Karpas-422 (cell line): ENCODE data around the gene IKBKG. TPM values are rescaled to one million over a fixed set of nuclear protein-coding genes. Genes with fewer than 3 reads are reported as not detected.

Source experiments
- DNase-seq: peaks from one replicate; pipeline ENCODE4 v3.0.0-alpha.2; 2015
- H2AFZ ChIP-seq: fragments of 200-600 bp; sonication (generic); 2 replicates; pipeline ENCODE4 v1.6.1; 2014; ENCODE audit warnings: antibody characterized with exemption, low read length, mixed read lengths
- H3K27ac ChIP-seq: fragments of 200-600 bp; sonication (generic); 2 replicates; pipeline ENCODE4 v1.5.1; 2014; ENCODE audit warnings: mild to moderate bottlenecking, low read length, moderate library complexity
- H3K27me3 ChIP-seq: fragments of 200-600 bp; sonication (generic); 2 replicates; pipeline ENCODE4 v1.6.1; 2014; ENCODE audit warnings: low read length, mixed read lengths
- H3K36me3 ChIP-seq: fragments of 200-600 bp; sonication (generic); 2 replicates; pipeline ENCODE4 v1.6.1; 2014; ENCODE audit warnings: low read length, mixed read lengths; ENCODE audit not compliant: insufficient read depth
- H3K4me1 ChIP-seq: fragments of 200-600 bp; sonication (generic); 2 replicates; pipeline ENCODE4 v1.6.1; 2014; ENCODE audit warnings: mild to moderate bottlenecking, low read length, mixed read lengths
- H3K4me2 ChIP-seq: fragments of 200-600 bp; sonication (generic); 2 replicates; pipeline ENCODE4 v1.6.1; 2014; ENCODE audit warnings: low read length, low read depth, mild to moderate bottlenecking; ENCODE audit not compliant: poor library complexity, severe bottlenecking
- H3K4me3 ChIP-seq: fragments of 200-600 bp; sonication (generic); 2 replicates; pipeline ENCODE4 v1.5.1; 2014; ENCODE audit warnings: mild to moderate bottlenecking, antibody characterized with exemption, low read length, mixed read lengths
- H3K79me2 ChIP-seq: fragments of 200-600 bp; sonication (generic); 2 replicates; pipeline ENCODE4 v1.6.1; 2014; ENCODE audit warnings: mild to moderate bottlenecking, low read length, mixed read lengths
- H3K9ac ChIP-seq: fragments of 200-600 bp; sonication (generic); 2 replicates; pipeline ENCODE4 v1.6.0; 2014; ENCODE audit warnings: low read length
- H3K9me2 ChIP-seq: fragments of 200-600 bp; sonication (generic), shearing (Covaris generic); replicated peaks from 2 replicates; pipeline ENCODE4 v1.6.0; 2014; ENCODE audit warnings: mild to moderate bottlenecking, low read length, moderate library complexity; ENCODE audit not compliant: insufficient read depth
- H3K9me3 ChIP-seq: fragments of 300-700, 200-600 bp; sonication (generic); 2 replicates; pipeline ENCODE4 v1.6.1; 2014; ENCODE audit warnings: low read length, mixed read lengths
- H4K20me1 ChIP-seq: fragments of 200-600 bp; sonication (generic); 2 replicates; pipeline ENCODE4 v1.6.1; 2014; ENCODE audit warnings: mild to moderate bottlenecking, antibody characterized with exemption, low read length, low read depth; ENCODE audit not compliant: insufficient read depth
- total RNA-seq: library from RNA; depleted of rRNA; stranded (reverse); fragments of >200 nt; shearing (Covaris generic); gene quantifications from 2 replicates; pipeline ENCODE4 v1.2.3, GENCODE V29; 2014; ENCODE audit warnings: low replicate concordance

Gene IKBKG
- total RNA-seq, 1 experiment from 2014 or later, result 8.1 TPM

DNA sequence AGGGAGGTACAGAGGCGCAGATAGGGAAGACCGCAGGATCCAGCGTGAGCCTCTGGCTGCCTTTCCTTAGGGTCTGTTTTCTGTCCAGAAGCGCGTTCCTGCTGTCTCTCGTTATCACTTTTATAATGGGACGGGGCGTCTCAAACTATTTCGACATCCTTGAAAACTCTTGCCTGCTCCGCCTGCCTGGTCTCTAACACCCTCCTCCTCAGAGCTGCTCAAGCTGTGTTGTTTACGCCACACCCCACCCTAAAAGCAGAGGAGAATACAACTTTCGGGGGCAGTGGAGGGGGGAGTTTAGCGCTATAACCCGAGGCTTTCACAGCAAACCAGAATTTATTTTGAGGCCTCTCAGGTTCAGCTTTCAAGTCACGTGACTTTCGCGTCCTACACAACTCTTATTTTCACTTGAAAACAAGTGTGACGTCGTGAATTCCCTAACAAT, 30.7 kb upstream of the IKBKG start:
- Histone ChIP-seq H3K9me3 (no peaks in the 10 kb centered on the region), H3K9ac (peak overlapping the region; percentile 44), H3K36me3 (no peaks in the 10 kb centered on the region), H4K20me1 (no peaks in the 10 kb centered on the region), H3K4me1 (peaks cover 22% of the 10 kb centered on the region), H3K4me2 (peak overlapping the region; percentile 52), H3K4me3 (peak overlapping the region; percentile 55; the same call in 1 of the 2 replicates), H3K9me2 (no peaks in the 10 kb centered on the region), H3K27me3 (no peaks in the 10 kb centered on the region), H3K27ac (no peak overlapping the region), H2AFZ (no peak overlapping the region), H3K79me2 (peaks cover 8% of the 10 kb centered on the region; the same call in 1 of the 2 replicates)
- no peak for DNase-seq

DNA sequence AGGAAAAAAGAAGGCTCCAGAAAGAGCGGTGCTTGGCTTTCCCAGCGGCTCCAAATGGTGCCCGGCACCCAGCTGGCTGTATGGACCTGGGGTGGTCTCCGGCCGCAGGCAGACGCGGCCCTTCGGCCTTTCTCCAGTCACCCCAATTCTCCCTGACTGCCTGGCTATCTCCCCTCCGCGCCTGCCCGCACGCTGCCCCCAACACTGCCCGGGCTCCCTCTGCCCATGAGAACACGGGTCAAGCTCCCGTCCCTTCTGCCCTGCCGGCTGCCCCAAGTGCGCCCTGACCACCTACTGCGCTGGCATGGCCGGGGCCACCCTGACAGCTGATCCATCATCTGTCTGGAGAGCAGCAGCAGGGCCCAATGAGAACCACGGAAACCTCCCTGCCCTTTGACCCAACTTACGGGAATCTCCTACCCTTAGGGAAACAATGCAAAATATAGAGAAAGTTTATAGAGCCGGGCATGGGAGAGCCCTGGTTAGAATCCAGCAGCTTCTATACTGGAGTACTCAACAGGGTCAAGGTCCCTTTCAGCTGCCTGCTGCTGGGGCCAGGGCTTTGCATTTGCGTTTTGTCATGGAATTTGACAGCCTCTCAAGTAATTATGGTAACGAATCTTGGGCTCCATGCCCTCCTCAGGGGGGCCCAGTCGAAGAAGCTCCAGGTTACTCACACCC, 30.2 kb upstream of the IKBKG start:
- no peak overlapping the region for H3K4me3 ChIP-seq
- no peak for DNase-seq
- H3K9me3 ChIP-seq, result no peaks in the 10 kb centered on the region
- peak overlapping the region; percentile 56; the same call in 1 of the 2 replicates for H2AFZ ChIP-seq
- no peaks in the 10 kb centered on the region for H3K9me2 ChIP-seq
- H3K9ac ChIP-seq, result no peak overlapping the region
- no peaks in the 10 kb centered on the region for H3K36me3 ChIP-seq
- no peak overlapping the region for H3K4me2 ChIP-seq
- H3K4me1 ChIP-seq, result peaks cover 22% of the 10 kb centered on the region
- no peaks in the 10 kb centered on the region for H3K27me3 ChIP-seq
- no peak overlapping the region for H3K27ac ChIP-seq
- peaks cover 8% of the 10 kb centered on the region; the same call in 1 of the 2 replicates for H3K79me2 ChIP-seq
- no peaks in the 10 kb centered on the region for H4K20me1 ChIP-seq

DNA sequence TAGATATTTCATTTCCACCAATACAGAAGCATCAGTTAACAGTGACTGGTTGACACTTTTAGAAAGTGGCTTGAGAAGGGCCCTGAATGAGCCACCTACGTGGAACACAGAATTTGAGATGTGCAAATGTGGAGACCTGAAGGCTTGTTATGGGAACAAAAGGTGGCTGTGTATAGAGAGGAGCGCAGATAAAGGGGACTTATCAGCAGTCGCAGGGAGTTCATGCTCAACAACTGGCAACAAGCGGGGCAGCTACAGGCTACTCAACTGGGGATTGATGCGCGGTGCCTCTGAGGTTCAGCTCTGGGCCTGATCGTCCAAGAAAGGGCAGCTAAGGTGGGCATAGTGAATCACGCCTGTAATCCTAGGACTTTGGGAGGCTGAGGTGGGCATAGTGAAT, 28.0 kb upstream of the IKBKG start:
- no peaks in the 10 kb centered on the region for H3K9me2 ChIP-seq
- peaks cover 22% of the 10 kb centered on the region for H3K4me1 ChIP-seq
- H3K36me3 ChIP-seq, result no peaks in the 10 kb centered on the region
- H3K9ac ChIP-seq, result no peak overlapping the region
- DNase-seq, result no peak
- H3K27ac ChIP-seq, result no peak overlapping the region
- no peak overlapping the region for H3K4me3 ChIP-seq
- H3K27me3 ChIP-seq, result no peaks in the 10 kb centered on the region
- H3K9me3 ChIP-seq, result no peaks in the 10 kb centered on the region
- peaks cover 8% of the 10 kb centered on the region; the same call in 1 of the 2 replicates for H3K79me2 ChIP-seq
- no peak overlapping the region for H2AFZ ChIP-seq
- no peak overlapping the region for H3K4me2 ChIP-seq
- H4K20me1 ChIP-seq, result no peaks in the 10 kb centered on the region

DNA sequence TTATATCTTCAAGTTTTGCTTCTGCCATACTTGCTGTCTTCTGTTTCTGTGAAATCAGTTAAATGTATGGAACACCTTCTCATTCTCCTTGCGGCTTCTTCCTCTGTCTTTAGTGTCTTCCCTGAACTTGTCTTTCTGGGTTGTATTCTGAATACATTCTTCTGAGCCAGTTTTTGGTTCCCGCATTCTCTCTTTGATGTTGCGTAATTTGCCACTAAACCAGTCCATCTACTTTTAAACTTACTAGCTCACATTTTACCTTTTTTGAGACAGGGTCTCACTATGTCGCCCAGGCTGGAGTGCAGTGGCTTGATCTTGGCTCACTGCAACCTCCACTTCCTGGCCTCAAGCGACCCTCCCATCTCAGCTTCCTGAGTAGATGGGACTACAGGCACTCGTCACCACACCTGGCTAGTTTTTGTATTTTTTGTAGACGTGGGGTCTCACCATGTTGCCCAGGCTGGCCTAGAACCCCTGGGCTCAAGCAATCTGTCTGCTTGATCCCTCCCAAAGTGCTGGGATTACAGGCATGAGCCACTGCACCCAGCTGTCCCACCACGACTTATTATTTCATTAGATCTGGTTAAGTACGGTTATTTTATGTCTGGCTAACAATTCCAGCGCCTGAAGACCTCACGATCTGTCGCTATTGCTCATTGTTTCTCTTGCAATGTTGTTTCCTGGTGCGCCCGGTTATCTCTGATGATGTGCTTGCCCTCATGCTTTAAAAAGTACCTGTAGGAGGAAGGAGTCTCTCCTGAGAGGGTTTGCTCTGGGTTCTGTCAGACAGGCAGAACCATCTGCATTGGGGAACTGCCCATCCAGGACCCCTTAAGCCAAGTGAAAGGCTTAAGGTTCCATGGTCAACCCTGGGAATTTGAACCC, 21.6 kb upstream of the IKBKG start:
- no peaks in the 10 kb centered on the region for H3K9me2 ChIP-seq
- no peaks in the 10 kb centered on the region for H3K9me3 ChIP-seq
- no peak overlapping the region for H3K4me3 ChIP-seq
- H3K4me2 ChIP-seq, result no peak overlapping the region
- H3K9ac ChIP-seq, result no peak overlapping the region
- H3K4me1 ChIP-seq, result peaks cover 9% of the 10 kb centered on the region
- DNase-seq, result no peak
- no peaks in the 10 kb centered on the region for H3K36me3 ChIP-seq
- H2AFZ ChIP-seq, result no peak overlapping the region
- no peaks in the 10 kb centered on the region for H4K20me1 ChIP-seq
- H3K27ac ChIP-seq, result no peak overlapping the region
- no peaks in the 10 kb centered on the region for H3K27me3 ChIP-seq
- H3K79me2 ChIP-seq, result no peaks in the 10 kb centered on the region

DNA sequence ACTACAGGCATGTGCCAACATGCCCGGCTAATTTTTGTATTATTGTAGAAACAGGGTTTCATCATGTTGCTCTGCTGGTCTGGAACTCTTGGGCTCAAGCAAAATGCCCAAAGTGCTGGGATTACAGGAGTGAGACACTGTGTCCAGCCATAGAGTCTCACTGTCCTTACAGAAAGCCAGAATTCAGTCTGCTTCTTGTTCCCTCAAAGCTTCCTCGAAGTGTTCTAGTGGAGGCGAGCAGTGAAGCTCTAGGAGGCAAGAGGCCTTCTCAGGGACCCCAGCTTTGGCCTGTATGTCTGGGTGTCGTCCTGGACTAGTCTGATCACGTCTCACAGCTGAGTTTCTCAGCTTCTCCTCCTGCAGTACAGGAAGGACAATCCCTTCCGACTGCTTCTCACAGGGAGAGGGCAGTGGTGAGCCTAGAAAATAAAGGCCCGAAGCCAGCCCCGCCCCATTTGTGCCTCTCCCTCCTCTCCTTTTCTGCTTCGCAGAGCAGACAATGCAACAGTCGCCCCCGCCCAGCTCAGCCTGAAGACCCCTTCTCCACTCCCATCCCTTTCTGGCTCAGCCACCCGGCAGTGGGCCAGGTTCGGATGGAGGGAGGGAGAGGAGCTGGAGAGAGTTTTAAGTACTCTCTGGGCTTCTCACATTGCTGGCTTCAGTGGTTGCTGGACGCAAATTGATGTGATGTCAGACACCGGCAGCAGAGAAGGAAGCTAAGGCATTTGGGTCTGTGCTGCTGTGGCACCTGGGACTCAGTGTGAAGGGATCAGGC, 20.3 kb upstream of the IKBKG start:
- no peaks in the 10 kb centered on the region for H3K36me3 ChIP-seq
- H2AFZ ChIP-seq, result no peak overlapping the region
- no peaks in the 10 kb centered on the region for H4K20me1 ChIP-seq
- H3K4me2 ChIP-seq, result peak overlapping the region; percentile 72
- peak; percentile 86 for DNase-seq
- H3K79me2 ChIP-seq, result no peaks in the 10 kb centered on the region
- peak overlapping the region; percentile 57 for H3K4me3 ChIP-seq
- H3K9ac ChIP-seq, result peak overlapping the region; percentile 68
- peaks cover 9% of the 10 kb centered on the region for H3K4me1 ChIP-seq
- no peaks in the 10 kb centered on the region for H3K9me3 ChIP-seq
- no peaks in the 10 kb centered on the region for H3K27me3 ChIP-seq
- peak overlapping the region; percentile 77 for H3K27ac ChIP-seq
- H3K9me2 ChIP-seq, result no peaks in the 10 kb centered on the region

DNA sequence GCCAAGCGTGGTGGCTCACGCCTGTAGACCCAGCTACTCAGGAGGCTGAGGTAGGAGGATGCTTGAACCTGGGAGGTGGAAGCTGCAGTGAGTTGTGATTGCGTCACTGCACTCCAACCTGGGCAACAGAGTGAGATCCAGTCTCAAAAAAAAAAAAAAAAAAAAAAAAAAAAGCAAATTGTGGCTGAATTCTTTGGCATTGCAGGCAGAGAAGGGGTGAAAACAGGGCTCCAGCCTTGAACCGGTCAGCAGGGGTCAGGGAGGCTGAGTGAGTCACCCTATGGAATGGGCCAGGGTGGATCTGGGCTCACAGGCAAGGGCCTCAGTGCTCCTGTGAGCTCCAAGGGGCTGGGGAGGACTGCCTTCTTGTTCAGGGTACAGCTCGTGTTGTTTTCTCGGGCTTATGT, 18.2 kb upstream of the IKBKG start:
- H3K9ac ChIP-seq, result no peak overlapping the region
- no peaks in the 10 kb centered on the region for H3K27me3 ChIP-seq
- DNase-seq, result no peak

DNA sequence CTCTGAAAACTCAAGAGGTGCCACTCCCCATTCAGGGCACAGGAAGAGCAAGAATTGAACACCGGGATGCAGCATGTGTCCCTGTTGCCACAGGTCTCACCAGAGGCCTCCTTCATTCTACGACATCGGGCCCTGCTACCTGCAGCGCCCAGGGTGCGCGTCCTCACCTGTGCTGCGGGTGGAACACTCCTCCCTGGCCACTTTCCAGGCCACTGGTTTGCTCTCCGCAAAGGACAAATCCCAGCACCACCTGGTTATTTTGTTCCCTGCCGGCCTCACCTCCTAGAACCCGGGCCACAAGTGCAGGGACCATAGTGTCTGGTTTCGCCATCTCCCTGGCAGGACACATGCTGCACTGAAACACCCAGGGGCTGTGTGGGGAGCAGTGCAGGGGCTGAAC, 17.1 kb upstream of the IKBKG start:
- no peaks in the 10 kb centered on the region for H3K9me3 ChIP-seq
- no peak overlapping the region for H3K4me2 ChIP-seq
- H2AFZ ChIP-seq, result no peak overlapping the region
- no peaks in the 10 kb centered on the region for H4K20me1 ChIP-seq
- H3K4me1 ChIP-seq, result peaks cover 13% of the 10 kb centered on the region
- H3K27ac ChIP-seq, result no peak overlapping the region
- H3K79me2 ChIP-seq, result no peaks in the 10 kb centered on the region
- H3K9ac ChIP-seq, result no peak overlapping the region
- no peaks in the 10 kb centered on the region for H3K36me3 ChIP-seq
- H3K4me3 ChIP-seq, result no peak overlapping the region
- H3K27me3 ChIP-seq, result no peaks in the 10 kb centered on the region
- no peaks in the 10 kb centered on the region for H3K9me2 ChIP-seq
- no peak for DNase-seq

More for the DNA sequence above, 18.2 kb upstream of the IKBKG start:
- Histone ChIP-seq H2AFZ (no peak overlapping the region), H3K79me2 (no peaks in the 10 kb centered on the region), H3K9me2 (no peaks in the 10 kb centered on the region), H4K20me1 (no peaks in the 10 kb centered on the region), H3K9me3 (no peaks in the 10 kb centered on the region), H3K4me2 (no peak overlapping the region), H3K27ac (no peak overlapping the region), H3K36me3 (no peaks in the 10 kb centered on the region), H3K4me1 (peaks cover 9% of the 10 kb centered on the region), H3K4me3 (no peak overlapping the region)

DNA sequence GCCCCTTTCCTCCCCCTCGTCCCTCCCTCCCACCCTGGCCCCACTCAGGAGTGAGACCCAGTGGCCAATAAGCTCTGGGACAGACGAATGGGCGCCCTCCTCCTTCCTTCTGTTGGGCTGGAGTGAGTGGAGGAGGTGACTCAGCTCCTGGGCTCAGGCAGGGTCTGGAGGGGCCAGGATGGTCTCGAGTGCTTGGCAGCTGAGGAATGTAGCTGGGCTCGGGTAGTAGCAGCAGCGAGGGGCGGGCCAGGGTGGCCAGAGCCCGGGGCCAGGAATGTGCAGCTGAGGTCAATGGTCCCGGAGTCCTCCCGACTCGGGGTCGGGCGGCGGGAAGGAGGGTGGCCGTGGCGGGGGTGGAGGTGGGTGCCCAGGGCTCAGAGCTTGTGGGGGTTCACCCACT, 15.8 kb upstream of the IKBKG start:
- H3K79me2 ChIP-seq, result no peaks in the 10 kb centered on the region
- H3K9ac ChIP-seq, result no peak overlapping the region
- no peaks in the 10 kb centered on the region for H4K20me1 ChIP-seq
- no peaks in the 10 kb centered on the region for H3K9me3 ChIP-seq
- H3K4me2 ChIP-seq, result no peak overlapping the region
- H3K27me3 ChIP-seq, result no peaks in the 10 kb centered on the region
- no peak overlapping the region for H3K27ac ChIP-seq
- H3K36me3 ChIP-seq, result no peaks in the 10 kb centered on the region
- H3K9me2 ChIP-seq, result no peaks in the 10 kb centered on the region
- peaks cover 13% of the 10 kb centered on the region for H3K4me1 ChIP-seq
- H3K4me3 ChIP-seq, result no peak overlapping the region
- H2AFZ ChIP-seq, result no peak overlapping the region
- no peak for DNase-seq
